Left ventricle myocardium inferior (tissue), 1 donor: ENCODE data around the gene ALCAM. TPM values are rescaled to one million over a fixed set of nuclear protein-coding genes. Genes with fewer than 3 reads are reported as not detected.

Experiments
- DNase-seq: peaks from one replicate; pipeline ENCODE4 v3.0.0-alpha.2; 2020
- H3K27ac ChIP-seq: fragments of 200-600 bp; replicated peaks from 2 replicates; pipeline ENCODE4 v1.8.0; 2021
- H3K27me3 ChIP-seq: fragments of 200-600 bp; 2 replicates; pipeline ENCODE4 v1.8.0; 2021; ENCODE audit warnings: low read depth
- H3K36me3 ChIP-seq: fragments of 200-600 bp; 2 replicates; pipeline ENCODE4 v1.8.0; 2021
- H3K4me1 ChIP-seq: fragments of 200-600 bp; 2 replicates; pipeline ENCODE4 v1.8.0; 2021
- H3K4me3 ChIP-seq: fragments of 200-600 bp; 2 replicates; pipeline ENCODE4 v1.8.0; 2021; ENCODE audit warnings: mild to moderate bottlenecking, moderate library complexity
- H3K9me3 ChIP-seq: fragments of 200-600 bp; replicated peaks from 2 replicates; pipeline ENCODE4 v1.8.0; 2021
- CTCF ChIP-seq: fragments of 200-600 bp; IDR thresholded peaks from 2 replicates; pipeline ENCODE4 v1.8.0; 2021; ENCODE audit warnings: antibody characterized with exemption, mild to moderate bottlenecking, borderline replicate concordance
- intact Hi-C: fragments of 100-400 bp; cut with micrococcal nuclease; formaldehyde crosslinking; loops from one replicate; pipeline ENCODE4 v1.11.0; 2022
- total RNA-seq: library from RNA; stranded (reverse); fragmentation: NEBNext Ultra II Directional; extraction: Animal tissue kit (Norgen Biotek cat#: 25700); gene quantifications from one replicate; pipeline ENCODE4 v1.2.1, GENCODE V29; 2021
- donor health status: DM: no; HTN: yes; CAD: no; lungs with severe emphysema.

ALCAM gene
- total RNA-seq, 1 donor from 2014 or later = 3.7 TPM

- Histone ChIP-seq H3K27ac (no peak overlapping the region), H3K27me3 (peaks cover 48% of the 10 kb centered on the region), H3K9me3 (no peaks in the 10 kb centered on the region), H3K4me3 (no peak overlapping the region), H3K36me3 (no peaks in the 10 kb centered on the region), H3K4me1 (no peaks in the 10 kb centered on the region)
- intact Hi-C loops = no loop called here
- TF ChIP-seq CTCF = no peak
- no peak for DNase-seq
These were observed 14.9 kb upstream of the ALCAM start for GRCh38 chr3:105351821-105352220.

GRCh38 chr3:105352976-105353375, 13.7 kb upstream of the ALCAM start:
- no peaks in the 10 kb centered on the region for H3K4me1 ChIP-seq
- H3K27me3 ChIP-seq = peaks cover 52% of the 10 kb centered on the region
- no peaks in the 10 kb centered on the region for H3K9me3 ChIP-seq
- no peak for DNase-seq
- no peak overlapping the region for H3K4me3 ChIP-seq
- no peak overlapping the region for H3K27ac ChIP-seq
- intact Hi-C loops = no loop called here
- no peaks in the 10 kb centered on the region for H3K36me3 ChIP-seq
- no peak for TF ChIP-seq CTCF

- Histone ChIP-seq H3K27ac (no peak overlapping the region), H3K4me3 (peak overlapping the region; percentile 54), H3K9me3 (no peaks in the 10 kb centered on the region), H3K27me3 (peaks cover 52% of the 10 kb centered on the region), H3K4me1 (no peaks in the 10 kb centered on the region), H3K36me3 (no peaks in the 10 kb centered on the region)
- TF ChIP-seq CTCF = no peak
- intact Hi-C loops = no loop called here
- peak; percentile 20 for DNase-seq
These were observed 13.1 kb upstream of the ALCAM start for GRCh38 chr3:105353485-105354161.

- no peak for DNase-seq
- Histone ChIP-seq H3K27me3 (peaks cover 52% of the 10 kb centered on the region), H3K4me3 (peak overlapping the region; percentile 54), H3K36me3 (no peaks in the 10 kb centered on the region), H3K27ac (no peak overlapping the region), H3K9me3 (no peaks in the 10 kb centered on the region), H3K4me1 (no peaks in the 10 kb centered on the region)
- intact Hi-C loops = no loop called here
- no peak for TF ChIP-seq CTCF
These were observed 12.3 kb upstream of the ALCAM start for GRCh38 chr3:105354429-105354828.

- Histone ChIP-seq H3K9me3 (no peaks in the 10 kb centered on the region), H3K36me3 (no peaks in the 10 kb centered on the region), H3K4me3 (no peak overlapping the region), H3K4me1 (no peaks in the 10 kb centered on the region), H3K27me3 (peaks cover 50% of the 10 kb centered on the region), H3K27ac (no peak overlapping the region)
- no peak for TF ChIP-seq CTCF
- no peak for DNase-seq
- intact Hi-C loops = no loop called here
These were observed 11.2 kb upstream of the ALCAM start for GRCh38 chr3:105355408-105356061.
